Measurements from ENCODE around the gene SMIM22.
A peak's percentile ranks its signal among the peaks of the same experiment; 100 is the strongest.

SMIM22 gene

GRCh38 chr16:4795181-4795827, at the start of gene SMIM22:
Gene SMIM22 (plus strand): TSS chr16:4795369. CDS start chr16:4795735, 366 bp downstream.
- no peak for DNase-seq
- ATAC-seq, result no peak
- H3K27ac Mint-ChIP-seq, result no peak within 1 kb of the TSS
- peaks cover 2% of the 10 kb centered on the region for H3K4me1 Mint-ChIP-seq
- H3K9me3 Mint-ChIP-seq, result no peaks in the 10 kb centered on the region
- no peak within 1 kb of the TSS for H3K4me3 Mint-ChIP-seq
- H3K36me3 Mint-ChIP-seq (ENCODE audit: low read depth), result no peaks in the 10 kb centered on the region
- H3K27me3 Mint-ChIP-seq, result peaks cover 1% of the 10 kb centered on the region

- Mint-ChIP-seq H3K9me3 (no peaks in the 10 kb centered on the region), H3K27me3 (no peaks in the 10 kb centered on the region), H3K4me3 (no peak overlapping the region), H3K27ac (no peak overlapping the region), H3K36me3 (ENCODE audit: low read depth) (no peaks in the 10 kb centered on the region), H3K4me1 (peaks cover 20% of the 10 kb centered on the region)
- DNase-seq (no peak), ATAC-seq (no peak)
These were observed 49.0 kb upstream of the SMIM22 start for GRCh38 chr16:4746215-4746614.

DNA sequence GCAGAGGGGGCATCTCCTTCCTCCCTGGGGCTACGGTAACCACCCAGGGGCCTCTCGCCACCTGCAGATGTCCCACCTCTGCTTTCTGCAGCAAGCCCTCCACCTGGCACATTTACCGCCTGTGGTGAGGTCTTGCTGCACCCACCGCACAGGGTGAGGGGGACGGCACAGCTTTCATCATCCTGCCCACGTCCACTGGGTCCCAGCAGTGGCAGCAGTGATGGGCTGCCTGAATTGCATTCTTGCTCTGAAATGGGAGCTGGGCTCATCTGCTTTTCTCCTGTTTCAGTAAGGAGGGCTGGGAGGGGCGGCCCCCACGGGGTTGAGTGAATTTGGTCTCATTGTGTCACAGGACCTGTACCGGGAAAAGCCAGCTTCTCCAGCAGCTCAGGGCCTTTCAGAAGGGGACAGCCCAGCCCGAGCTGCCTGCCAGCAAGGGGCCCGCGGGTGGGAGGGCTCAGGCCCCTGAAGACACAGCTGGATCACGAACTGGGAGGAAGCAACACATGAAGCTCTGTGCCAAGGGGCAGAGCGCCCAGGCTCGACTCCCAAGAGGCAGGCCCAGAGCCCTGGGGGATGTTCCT, 48.1 kb upstream of the SMIM22 start:
- H3K27me3 Mint-ChIP-seq, result no peaks in the 10 kb centered on the region
- H3K4me3 Mint-ChIP-seq, result no peak overlapping the region
- H3K9me3 Mint-ChIP-seq, result no peaks in the 10 kb centered on the region
- no peak for DNase-seq
- H3K36me3 Mint-ChIP-seq (ENCODE audit: low read depth), result no peaks in the 10 kb centered on the region
- H3K27ac Mint-ChIP-seq, result no peak overlapping the region
- H3K4me1 Mint-ChIP-seq, result peaks cover 20% of the 10 kb centered on the region
- ATAC-seq, result peak; percentile 20

DNA sequence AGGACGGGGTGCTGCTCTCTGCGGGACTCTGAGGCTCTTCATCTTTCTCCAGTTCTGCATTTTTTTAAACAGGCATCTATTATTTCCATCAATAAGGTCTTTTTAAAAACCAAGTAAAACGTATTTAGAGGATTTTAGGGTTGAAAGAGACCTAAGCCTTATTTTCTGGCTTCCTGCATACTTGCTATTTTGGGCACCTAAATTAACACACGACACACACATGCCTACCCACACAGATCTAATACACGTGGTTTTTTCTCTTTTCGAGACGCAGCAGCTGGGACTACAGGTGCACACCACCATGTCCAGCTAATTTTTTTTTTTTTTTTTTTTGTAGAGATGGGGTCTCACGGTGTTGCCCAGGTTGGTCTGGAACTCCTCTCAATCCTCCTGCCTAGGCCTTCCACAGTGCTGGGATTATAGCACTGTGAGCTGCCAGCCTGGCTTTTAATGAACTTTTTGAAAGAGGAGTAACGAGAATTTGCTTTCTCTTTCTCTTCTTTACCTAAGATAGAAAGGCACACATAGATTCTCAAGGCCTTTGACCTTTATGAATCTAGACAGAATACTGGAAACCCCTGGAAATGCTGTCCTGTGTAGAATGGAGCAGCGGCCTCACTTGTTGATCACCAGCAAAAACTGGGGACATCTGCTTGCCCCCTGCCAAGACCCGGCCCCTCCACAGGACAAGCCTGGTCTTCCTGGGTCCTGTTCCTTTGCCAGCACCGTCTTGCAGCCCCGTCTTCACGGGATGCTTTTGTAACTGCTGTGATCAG, 47.1 kb upstream of the SMIM22 start:
- no peak for DNase-seq
- Mint-ChIP-seq H3K9me3 (no peaks in the 10 kb centered on the region), H3K4me1 (peaks cover 20% of the 10 kb centered on the region), H3K4me3 (peak overlapping the region; percentile 12), H3K27me3 (no peaks in the 10 kb centered on the region), H3K36me3 (ENCODE audit: low read depth) (peaks cover 1% of the 10 kb centered on the region), H3K27ac (peak overlapping the region; percentile 60)
- ATAC-seq, result no peak

GRCh38 chr16:4748682-4749411, 46.3 kb upstream of the SMIM22 start:
- no peaks in the 10 kb centered on the region for H3K27me3 Mint-ChIP-seq
- H3K4me1 Mint-ChIP-seq, result peaks cover 16% of the 10 kb centered on the region
- H3K27ac Mint-ChIP-seq, result peak overlapping the region; percentile 60
- no peak for DNase-seq
- no peaks in the 10 kb centered on the region for H3K9me3 Mint-ChIP-seq
- peaks cover 5% of the 10 kb centered on the region for H3K36me3 Mint-ChIP-seq (ENCODE audit: low read depth)
- no peak for ATAC-seq
- no peak overlapping the region for H3K4me3 Mint-ChIP-seq

GRCh38 chr16:4749700-4750257, 45.4 kb upstream of the SMIM22 start:
- no peak for ATAC-seq

DNA sequence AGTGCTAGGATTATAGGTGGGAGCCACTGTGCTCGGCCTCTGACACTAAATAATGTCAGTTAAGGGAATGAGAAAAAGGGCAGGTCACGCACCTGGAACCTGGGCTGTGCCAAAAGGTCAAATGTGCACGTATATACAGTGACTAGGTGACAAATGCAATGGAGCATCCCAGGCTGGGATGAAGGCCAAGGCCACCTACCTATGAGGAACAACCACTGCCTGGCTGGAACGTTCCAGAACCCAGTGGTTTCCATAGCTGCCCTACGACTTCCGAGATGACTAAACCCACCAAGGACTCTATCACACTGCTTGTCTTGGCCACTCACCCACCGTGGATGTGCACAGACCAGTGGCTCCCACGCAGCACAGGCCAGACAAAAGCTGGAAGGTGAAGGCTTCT, 44.3 kb upstream of the SMIM22 start:
- Mint-ChIP-seq H3K4me1 (peaks cover 16% of the 10 kb centered on the region), H3K4me3 (no peak overlapping the region), H3K27me3 (no peaks in the 10 kb centered on the region), H3K36me3 (ENCODE audit: low read depth) (peaks cover 17% of the 10 kb centered on the region), H3K9me3 (no peaks in the 10 kb centered on the region), H3K27ac (no peak overlapping the region)
- ATAC-seq (no peak), DNase-seq (no peak)

More at GRCh38 chr16:4749700-4750257, 45.4 kb upstream of the SMIM22 start:
- H3K4me1 Mint-ChIP-seq, result peaks cover 16% of the 10 kb centered on the region
- no peaks in the 10 kb centered on the region for H3K9me3 Mint-ChIP-seq
- peaks cover 7% of the 10 kb centered on the region for H3K36me3 Mint-ChIP-seq (ENCODE audit: low read depth)
- no peak for DNase-seq
- no peaks in the 10 kb centered on the region for H3K27me3 Mint-ChIP-seq
- H3K27ac Mint-ChIP-seq, result no peak overlapping the region
- no peak overlapping the region for H3K4me3 Mint-ChIP-seq

DNA sequence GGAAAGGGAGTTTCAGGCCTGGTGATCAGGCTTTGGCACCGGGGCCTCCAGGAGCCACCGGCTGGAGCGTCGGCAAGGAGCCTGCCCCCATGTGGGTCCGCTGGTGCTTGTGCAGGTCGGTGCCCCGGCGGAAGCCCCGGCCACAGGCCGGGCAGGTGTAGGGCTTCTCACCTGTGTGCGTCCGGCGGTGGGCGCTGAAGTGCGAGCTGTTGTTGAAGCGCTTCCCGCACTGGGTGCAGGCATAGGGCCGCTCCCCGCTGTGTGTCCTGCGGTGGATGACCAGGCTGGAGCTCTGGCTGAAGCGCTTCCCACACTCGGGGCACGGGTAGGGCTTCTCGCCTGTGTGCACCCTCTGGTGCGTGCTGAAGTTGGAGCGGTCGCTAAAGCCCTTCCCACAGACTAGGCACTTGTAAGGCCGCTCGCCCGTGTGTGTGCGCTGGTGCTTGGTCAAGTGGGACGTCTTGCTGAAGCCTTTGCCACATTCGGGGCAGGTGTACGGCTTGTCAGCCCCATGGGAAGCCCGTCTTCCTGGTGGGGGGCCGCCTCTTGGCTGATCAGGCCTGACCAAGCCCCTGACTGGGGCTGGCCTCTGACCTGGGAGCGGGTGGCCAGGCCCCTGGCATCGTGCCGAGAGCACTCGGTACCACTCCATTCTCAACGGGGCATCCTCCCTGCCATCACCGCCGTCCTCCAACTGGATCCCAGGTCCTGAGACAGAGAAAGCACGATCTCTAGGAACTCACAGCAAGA, 42.6 kb upstream of the SMIM22 start:
- no peak overlapping the region for H3K27ac Mint-ChIP-seq
- H3K9me3 Mint-ChIP-seq, result no peaks in the 10 kb centered on the region
- ATAC-seq (no peak), DNase-seq (no peak)
- no peak overlapping the region for H3K4me3 Mint-ChIP-seq
- peaks cover 26% of the 10 kb centered on the region for H3K36me3 Mint-ChIP-seq (ENCODE audit: low read depth)
- no peaks in the 10 kb centered on the region for H3K27me3 Mint-ChIP-seq
- peaks cover 10% of the 10 kb centered on the region for H3K4me1 Mint-ChIP-seq

DNA sequence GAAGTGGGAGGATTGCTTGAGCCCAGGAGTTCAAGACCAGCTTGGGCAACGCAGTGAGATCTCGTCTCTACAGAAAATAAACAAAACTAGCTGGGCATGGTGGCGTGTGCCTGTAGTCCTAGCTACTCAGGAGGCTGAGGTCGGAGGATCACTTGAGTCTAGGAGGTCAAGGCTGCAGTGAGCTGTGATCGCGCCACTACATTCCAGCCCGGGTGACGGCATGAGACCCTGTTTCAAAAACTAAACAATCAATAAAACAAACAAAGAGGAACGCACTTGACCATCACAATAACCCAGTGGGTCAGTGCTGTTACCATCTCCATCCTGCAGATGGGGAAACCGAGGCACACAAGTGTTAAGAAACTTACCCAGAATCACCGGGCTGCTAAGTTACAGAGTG, 41.9 kb upstream of the SMIM22 start:
- Mint-ChIP-seq H3K9me3 (no peaks in the 10 kb centered on the region), H3K4me3 (no peak overlapping the region), H3K36me3 (ENCODE audit: low read depth) (peaks cover 26% of the 10 kb centered on the region), H3K27ac (no peak overlapping the region), H3K27me3 (no peaks in the 10 kb centered on the region), H3K4me1 (peaks cover 3% of the 10 kb centered on the region)
- DNase-seq, result no peak
- ATAC-seq, result no peak

- Mint-ChIP-seq H3K36me3 (ENCODE audit: low read depth) (peaks cover 38% of the 10 kb centered on the region), H3K4me1 (no peaks in the 10 kb centered on the region), H3K4me3 (no peak overlapping the region), H3K9me3 (no peaks in the 10 kb centered on the region), H3K27me3 (no peaks in the 10 kb centered on the region), H3K27ac (no peak overlapping the region)
- DNase-seq, result no peak
- no peak for ATAC-seq
These were observed 40.3 kb upstream of the SMIM22 start for GRCh38 chr16:4754865-4755264.

GRCh38 chr16:4755687-4756086, 39.5 kb upstream of the SMIM22 start:
- Mint-ChIP-seq H3K4me1 (no peaks in the 10 kb centered on the region), H3K36me3 (ENCODE audit: low read depth) (peaks cover 41% of the 10 kb centered on the region), H3K27ac (no peak overlapping the region), H3K4me3 (no peak overlapping the region), H3K9me3 (no peaks in the 10 kb centered on the region), H3K27me3 (no peaks in the 10 kb centered on the region)
- DNase-seq (no peak), ATAC-seq (no peak)

- ATAC-seq (no peak), DNase-seq (no peak)
- Mint-ChIP-seq H3K36me3 (ENCODE audit: low read depth) (peaks cover 30% of the 10 kb centered on the region), H3K27ac (no peak overlapping the region), H3K27me3 (no peaks in the 10 kb centered on the region), H3K4me3 (no peak overlapping the region), H3K9me3 (no peaks in the 10 kb centered on the region), H3K4me1 (no peaks in the 10 kb centered on the region)
These were observed 34.8 kb upstream of the SMIM22 start for GRCh38 chr16:4760221-4760910.

DNA sequence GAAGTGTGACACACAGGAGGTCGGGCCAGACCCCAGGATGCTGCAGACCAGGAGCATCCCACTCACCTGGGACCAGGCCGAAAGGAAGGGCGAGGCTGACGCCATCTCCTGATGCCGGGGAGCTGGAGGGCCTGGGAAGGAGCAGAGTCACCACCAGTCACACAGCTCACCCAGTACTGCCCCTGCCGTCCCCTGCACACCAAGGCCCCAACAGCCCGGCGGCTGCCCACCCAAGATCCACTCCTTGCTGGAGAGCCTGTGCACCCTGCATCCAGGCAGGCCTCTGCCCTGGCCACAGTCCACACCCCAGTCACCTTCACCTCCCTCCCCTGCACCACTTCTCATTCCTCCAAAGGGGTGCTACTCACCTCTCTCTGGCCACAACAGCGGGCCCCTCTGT, 33.0 kb upstream of the SMIM22 start:
- no peak overlapping the region for H3K27ac Mint-ChIP-seq
- H3K27me3 Mint-ChIP-seq, result no peaks in the 10 kb centered on the region
- H3K9me3 Mint-ChIP-seq, result no peaks in the 10 kb centered on the region
- no peak for DNase-seq
- peaks cover 16% of the 10 kb centered on the region for H3K36me3 Mint-ChIP-seq (ENCODE audit: low read depth)
- ATAC-seq, result no peak
- peaks cover 10% of the 10 kb centered on the region for H3K4me1 Mint-ChIP-seq
- H3K4me3 Mint-ChIP-seq, result no peak overlapping the region

Measured in activated naive CD8-positive, alpha-beta T cell treated with anti-CD3 and anti-CD28 coated beads, Interleukin-2, amount 50 U/mL, for 24 hours (primary cell).